ENCODE data around the gene MCC. TPM values are rescaled to one million over a fixed set of nuclear protein-coding genes. Genes with fewer than 3 reads are reported as not detected.

Gene MCC
- total RNA-seq, 1 donor from 2014 or later, result 14.0 TPM

DNA sequence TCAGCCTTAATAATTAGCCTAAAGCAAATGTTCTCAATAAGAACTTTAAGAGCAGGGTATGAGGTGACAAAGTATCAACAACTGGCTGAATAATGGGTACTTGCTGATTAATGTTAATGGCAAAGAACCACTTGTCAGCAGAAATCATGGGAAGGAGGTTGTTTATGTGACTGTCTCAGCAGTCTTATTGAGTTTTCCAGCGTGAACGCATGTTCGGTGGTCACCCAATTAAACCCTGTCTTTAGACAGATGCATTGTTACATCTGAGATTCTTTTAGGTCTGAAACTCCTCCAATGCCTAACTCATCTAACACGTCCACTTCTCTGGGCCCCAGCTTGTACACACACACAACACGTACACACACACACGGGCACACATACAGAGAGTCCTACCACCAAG is 35.3 kb downstream of the MCC start:
- TF ChIP-seq, protein P1, sequence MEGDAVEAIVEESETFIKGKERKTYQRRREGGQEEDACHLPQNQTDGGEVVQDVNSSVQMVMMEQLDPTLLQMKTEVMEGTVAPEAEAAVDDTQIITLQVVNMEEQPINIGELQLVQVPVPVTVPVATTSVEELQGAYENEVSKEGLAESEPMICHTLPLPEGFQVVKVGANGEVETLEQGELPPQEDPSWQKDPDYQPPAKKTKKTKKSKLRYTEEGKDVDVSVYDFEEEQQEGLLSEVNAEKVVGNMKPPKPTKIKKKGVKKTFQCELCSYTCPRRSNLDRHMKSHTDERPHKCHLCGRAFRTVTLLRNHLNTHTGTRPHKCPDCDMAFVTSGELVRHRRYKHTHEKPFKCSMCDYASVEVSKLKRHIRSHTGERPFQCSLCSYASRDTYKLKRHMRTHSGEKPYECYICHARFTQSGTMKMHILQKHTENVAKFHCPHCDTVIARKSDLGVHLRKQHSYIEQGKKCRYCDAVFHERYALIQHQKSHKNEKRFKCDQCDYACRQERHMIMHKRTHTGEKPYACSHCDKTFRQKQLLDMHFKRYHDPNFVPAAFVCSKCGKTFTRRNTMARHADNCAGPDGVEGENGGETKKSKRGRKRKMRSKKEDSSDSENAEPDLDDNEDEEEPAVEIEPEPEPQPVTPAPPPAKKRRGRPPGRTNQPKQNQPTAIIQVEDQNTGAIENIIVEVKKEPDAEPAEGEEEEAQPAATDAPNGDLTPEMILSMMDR (IDR thresholded peaks at IDR 0.05), result no peak
- H3K27me3 Mint-ChIP-seq (ENCODE audit: unreplicated experiment), result no peaks in the 10 kb centered on the region
- peaks cover 17% of the 10 kb centered on the region for H3K4me1 Mint-ChIP-seq (ENCODE audit: unreplicated experiment)
- no peaks in the 10 kb centered on the region for H3K36me3 Mint-ChIP-seq (ENCODE audit: unreplicated experiment)
- no peak overlapping the region for H3K4me3 Mint-ChIP-seq (ENCODE audit: unreplicated experiment)
- DNase-seq (ENCODE audit: extremely low spot score, unreplicated experiment), result no peak
- H3K9me3 Mint-ChIP-seq (ENCODE audit: unreplicated experiment), result no peaks in the 10 kb centered on the region
- no peak overlapping the region for H3K27ac Mint-ChIP-seq (ENCODE audit: unreplicated experiment)

DNA sequence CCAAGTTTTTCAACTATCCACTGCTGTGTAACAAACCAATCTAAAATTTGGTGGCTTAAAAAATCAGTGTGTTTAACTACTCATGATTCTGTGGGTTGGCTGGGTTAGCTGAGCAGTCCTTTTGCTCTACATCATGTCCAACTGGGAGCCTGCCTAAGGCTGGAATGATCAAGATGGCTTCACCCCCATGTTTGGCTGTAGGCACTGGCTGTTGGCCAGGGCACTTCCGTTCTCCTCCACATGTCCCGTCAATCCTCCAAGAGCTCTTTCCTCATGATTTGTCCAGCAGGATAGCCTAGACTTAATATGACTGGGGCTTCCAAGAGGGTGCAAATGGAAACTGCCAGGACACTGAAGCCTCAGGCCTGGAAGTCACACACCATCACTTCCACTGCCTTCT is 36.5 kb downstream of the MCC start:
- no peak overlapping the region for H3K27ac Mint-ChIP-seq (ENCODE audit: unreplicated experiment)
- H3K27me3 Mint-ChIP-seq (ENCODE audit: unreplicated experiment), result no peaks in the 10 kb centered on the region
- H3K4me3 Mint-ChIP-seq (ENCODE audit: unreplicated experiment), result no peak overlapping the region
- no peaks in the 10 kb centered on the region for H3K9me3 Mint-ChIP-seq (ENCODE audit: unreplicated experiment)
- peaks cover 17% of the 10 kb centered on the region for H3K4me1 Mint-ChIP-seq (ENCODE audit: unreplicated experiment)
- H3K36me3 Mint-ChIP-seq (ENCODE audit: unreplicated experiment), result no peaks in the 10 kb centered on the region
- no peak for DNase-seq (ENCODE audit: extremely low spot score, unreplicated experiment)
- TF ChIP-seq, protein P1 (IDR thresholded peaks at IDR 0.05), result no peak

DNA sequence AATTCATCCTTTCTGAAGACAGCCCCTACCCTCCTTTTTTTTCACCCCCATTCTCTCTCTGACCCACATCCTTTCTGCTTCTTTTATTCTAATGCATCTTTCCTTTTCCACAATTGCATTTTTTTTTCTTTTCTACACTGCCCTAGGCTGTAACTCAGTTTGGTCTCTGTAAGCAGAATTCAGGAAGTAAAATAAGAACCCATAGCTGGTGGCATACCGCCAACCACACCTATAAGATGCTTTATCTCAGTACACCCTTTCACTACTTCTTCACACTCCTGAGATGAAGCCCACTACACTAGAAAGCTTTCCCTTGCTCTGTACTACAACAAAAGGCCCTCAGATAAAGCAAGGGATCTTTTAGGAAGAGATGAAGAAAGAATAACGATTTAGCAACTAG is 37.3 kb downstream of the MCC start:
- Mint-ChIP-seq H3K9me3 (ENCODE audit: unreplicated experiment) (no peaks in the 10 kb centered on the region), H3K4me1 (ENCODE audit: unreplicated experiment) (peaks cover 17% of the 10 kb centered on the region)

DNA sequence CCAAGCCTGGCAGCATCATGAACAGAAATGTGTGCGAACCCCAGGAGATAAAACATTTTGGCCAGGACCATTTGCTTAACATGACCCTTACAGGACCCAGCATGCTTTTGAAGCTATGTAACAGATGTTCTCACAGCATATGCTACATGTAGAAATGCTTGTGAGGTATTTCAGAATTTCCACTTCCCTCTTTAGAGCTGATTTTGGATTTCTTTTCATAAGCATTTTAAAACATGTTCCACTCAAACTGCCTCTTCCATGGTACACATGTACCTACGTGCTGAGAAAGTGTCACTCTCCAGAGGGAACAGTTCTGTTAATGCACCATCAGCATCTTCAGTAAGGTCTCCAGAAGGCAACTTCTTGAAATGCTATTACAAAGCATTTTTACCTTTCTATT is 37.8 kb downstream of the MCC start:
- DNase-seq (ENCODE audit: extremely low spot score, unreplicated experiment), result no peak
- H3K27ac Mint-ChIP-seq (ENCODE audit: unreplicated experiment), result peak overlapping the region; percentile 43

More for the DNA sequence above, 37.3 kb downstream of the MCC start:
- H3K4me3 Mint-ChIP-seq (ENCODE audit: unreplicated experiment), result no peak overlapping the region
- peak overlapping the region; percentile 43 for H3K27ac Mint-ChIP-seq (ENCODE audit: unreplicated experiment)
- TF ChIP-seq, protein P1 (IDR thresholded peaks at IDR 0.05), result no peak
- no peaks in the 10 kb centered on the region for H3K36me3 Mint-ChIP-seq (ENCODE audit: unreplicated experiment)
- no peaks in the 10 kb centered on the region for H3K27me3 Mint-ChIP-seq (ENCODE audit: unreplicated experiment)
- DNase-seq (ENCODE audit: extremely low spot score, unreplicated experiment), result no peak

DNA sequence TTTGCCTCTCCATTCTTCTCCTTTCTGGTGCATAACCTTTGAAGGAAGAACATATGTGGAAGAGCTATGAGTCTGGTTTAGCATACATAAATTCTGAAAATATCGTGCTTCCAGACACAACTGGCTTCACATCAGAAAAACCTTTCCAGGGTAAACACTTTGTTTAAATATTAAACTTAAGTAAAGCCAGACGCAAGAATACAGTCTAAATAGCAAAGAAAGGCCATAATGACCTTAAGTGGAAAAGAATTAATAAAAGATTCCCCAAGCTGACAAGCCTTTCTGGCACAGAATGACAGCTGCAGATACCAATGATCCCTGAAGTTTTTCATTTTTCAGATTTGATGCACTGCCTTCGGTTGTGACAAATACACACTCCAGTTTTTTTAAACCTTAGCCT is 40.0 kb downstream of the MCC start:
- no peak overlapping the region for H3K27ac Mint-ChIP-seq (ENCODE audit: unreplicated experiment)
- H3K9me3 Mint-ChIP-seq (ENCODE audit: unreplicated experiment), result peaks cover 16% of the 10 kb centered on the region
- H3K4me3 Mint-ChIP-seq (ENCODE audit: unreplicated experiment), result no peak overlapping the region
- TF ChIP-seq, protein P1 (IDR thresholded peaks at IDR 0.05), result no peak
- peaks cover 6% of the 10 kb centered on the region for H3K36me3 Mint-ChIP-seq (ENCODE audit: unreplicated experiment)
- H3K4me1 Mint-ChIP-seq (ENCODE audit: unreplicated experiment), result peaks cover 14% of the 10 kb centered on the region
- no peak for DNase-seq (ENCODE audit: extremely low spot score, unreplicated experiment)
- no peaks in the 10 kb centered on the region for H3K27me3 Mint-ChIP-seq (ENCODE audit: unreplicated experiment)

More for the DNA sequence above, 37.8 kb downstream of the MCC start:
- Mint-ChIP-seq H3K27me3 (ENCODE audit: unreplicated experiment) (no peaks in the 10 kb centered on the region), H3K9me3 (ENCODE audit: unreplicated experiment) (peaks cover 3% of the 10 kb centered on the region), H3K36me3 (ENCODE audit: unreplicated experiment) (no peaks in the 10 kb centered on the region), H3K4me3 (ENCODE audit: unreplicated experiment) (no peak overlapping the region), H3K4me1 (ENCODE audit: unreplicated experiment) (peaks cover 17% of the 10 kb centered on the region)
- TF ChIP-seq, protein P1 (IDR thresholded peaks at IDR 0.05), result no peak

All from osteocyte (in vitro differentiated cells).